Osteocyte (in vitro differentiated cells): Measurements from ENCODE around the gene APP. TPM values are rescaled to one million over a fixed set of nuclear protein-coding genes. Genes with fewer than 3 reads are reported as not detected.

ENCODE experiments used
- DNase-seq: peaks from one replicate; pipeline ENCODE4 v3.0.0; 2021; ENCODE audit warnings: mixed read lengths; ENCODE audit not compliant: unreplicated experiment; ENCODE audit errors: extremely low spot score
- H3K27ac Mint-ChIP-seq: one replicate; pipeline ENCODE4 v1.8.0; 2021; ENCODE audit warnings: mild to moderate bottlenecking, mixed read lengths; ENCODE audit not compliant: unreplicated experiment
- H3K27me3 Mint-ChIP-seq: one replicate; pipeline ENCODE4 v1.8.0; 2021; ENCODE audit warnings: mixed read lengths; ENCODE audit not compliant: unreplicated experiment
- H3K36me3 Mint-ChIP-seq: one replicate; pipeline ENCODE4 v1.8.0; 2021; ENCODE audit warnings: mixed read lengths; ENCODE audit not compliant: unreplicated experiment
- H3K4me1 Mint-ChIP-seq: one replicate; pipeline ENCODE4 v1.8.0; 2021; ENCODE audit warnings: mixed read lengths; ENCODE audit not compliant: unreplicated experiment
- H3K4me3 Mint-ChIP-seq: one replicate; pipeline ENCODE4 v1.8.0; 2021; ENCODE audit warnings: mild to moderate bottlenecking, moderate library complexity, mixed read lengths; ENCODE audit not compliant: unreplicated experiment
- H3K9me3 Mint-ChIP-seq: one replicate; pipeline ENCODE4 v1.8.0; 2021; ENCODE audit warnings: mixed read lengths; ENCODE audit not compliant: unreplicated experiment
- CTCF ChIP-seq: fragments of 200-600 bp; sonication (generic); IDR thresholded peaks from 2 replicates; pipeline ENCODE4 v1.5.0; 2021; ENCODE audit warnings: antibody characterized with exemption, mild to moderate bottlenecking, moderate library complexity
- total RNA-seq: library from RNA; stranded (reverse); gene quantifications from 2 replicates; pipeline ENCODE4 v1.2.1, GENCODE V29; 2021

APP gene
- total RNA-seq, 1 donor from 2014 or later: 698 TPM

- TF ChIP-seq CTCF: no peak
- Mint-ChIP-seq H3K4me3 (no peak overlapping the region), H3K36me3 (no peaks in the 10 kb centered on the region)
These were observed 14.9 kb upstream of the APP start for GRCh38 chr21:26185446-26185845.

GRCh38 chr21:26185021-26185420 lies 14.5 kb upstream of the APP start:
- peaks cover 3% of the 10 kb centered on the region for H3K27me3 Mint-ChIP-seq
- H3K9me3 Mint-ChIP-seq: peaks cover 12% of the 10 kb centered on the region
- H3K36me3 Mint-ChIP-seq: no peaks in the 10 kb centered on the region
- no peak overlapping the region for H3K27ac Mint-ChIP-seq
- no peak for TF ChIP-seq CTCF
- H3K4me3 Mint-ChIP-seq: no peak overlapping the region
- no peaks in the 10 kb centered on the region for H3K4me1 Mint-ChIP-seq
- DNase-seq: no peak

More at GRCh38 chr21:26185446-26185845, 14.9 kb upstream of the APP start:
- Mint-ChIP-seq H3K27me3 (peaks cover 3% of the 10 kb centered on the region), H3K9me3 (peaks cover 12% of the 10 kb centered on the region), H3K4me1 (no peaks in the 10 kb centered on the region), H3K27ac (no peak overlapping the region)
- DNase-seq: no peak

- no peak for TF ChIP-seq CTCF
- no peaks in the 10 kb centered on the region for H3K27me3 Mint-ChIP-seq
- no peaks in the 10 kb centered on the region for H3K4me1 Mint-ChIP-seq
- no peak for DNase-seq
- no peak overlapping the region for H3K4me3 Mint-ChIP-seq
- no peak overlapping the region for H3K27ac Mint-ChIP-seq
- H3K36me3 Mint-ChIP-seq: no peaks in the 10 kb centered on the region
- peaks cover 5% of the 10 kb centered on the region for H3K9me3 Mint-ChIP-seq
These were observed 8.9 kb upstream of the APP start for GRCh38 chr21:26179501-26179900.

GRCh38 chr21:26177746-26178426 lies 7.3 kb upstream of the APP start:
- Mint-ChIP-seq H3K4me3 (no peak overlapping the region), H3K9me3 (no peaks in the 10 kb centered on the region), H3K4me1 (no peaks in the 10 kb centered on the region), H3K36me3 (no peaks in the 10 kb centered on the region), H3K27me3 (no peaks in the 10 kb centered on the region), H3K27ac (no peak overlapping the region)
- DNase-seq: no peak
- TF ChIP-seq CTCF: no peak

GRCh38 chr21:26177187-26177586 lies 6.6 kb upstream of the APP start:
- TF ChIP-seq CTCF: no peak
- DNase-seq: no peak
- H3K27me3 Mint-ChIP-seq: no peaks in the 10 kb centered on the region
- H3K4me1 Mint-ChIP-seq: no peaks in the 10 kb centered on the region
- H3K27ac Mint-ChIP-seq: no peak overlapping the region
- H3K4me3 Mint-ChIP-seq: no peak overlapping the region
- no peaks in the 10 kb centered on the region for H3K9me3 Mint-ChIP-seq
- H3K36me3 Mint-ChIP-seq: no peaks in the 10 kb centered on the region
